ENCODE measurements around the gene MISFA.

The MISFA gene

GRCh38 chr11:18600915-18601569 lies 1.5 kb downstream of the MISFA start:
- Histone ChIP-seq H3K36me3 (ENCODE audit: insufficient read depth, low read length) (0 out of 2 replicates have a peak, but pooled peaks cover 2% of the 10 kb centered on the region), H3K9me3 (ENCODE audit: control insufficient read depth, insufficient read depth, low read length) (no peaks in the 10 kb centered on the region), H3K4me1 (ENCODE audit: insufficient read depth, low read length) (no peaks in the 10 kb centered on the region)

DNA sequence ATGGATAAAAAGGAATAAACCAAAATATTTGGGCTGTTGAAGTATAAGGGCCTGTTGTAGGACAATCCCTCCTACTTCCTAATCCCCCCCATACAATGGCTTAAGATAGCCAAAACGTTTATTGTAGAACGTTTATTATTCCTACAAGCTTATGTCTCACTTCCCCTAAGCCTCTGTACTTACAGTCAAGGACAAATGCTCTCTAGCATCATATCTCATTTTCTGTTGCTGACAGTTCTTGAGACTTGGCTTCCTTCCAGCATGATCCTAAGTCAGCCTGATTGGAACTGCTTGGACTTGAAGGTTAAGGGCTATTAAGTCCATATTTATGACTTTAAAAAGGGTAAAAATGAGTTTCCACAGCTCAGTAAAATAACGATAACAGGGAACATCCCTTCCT lies 8.8 kb downstream of the MISFA start:
- H3K9me3 ChIP-seq (ENCODE audit: control insufficient read depth, insufficient read depth, low read length), result no peaks in the 10 kb centered on the region
- peaks cover 16% of the 10 kb centered on the region for H3K36me3 ChIP-seq (ENCODE audit: insufficient read depth, low read length)
- no peaks in the 10 kb centered on the region for H3K4me1 ChIP-seq (ENCODE audit: insufficient read depth, low read length)
- H3K9ac ChIP-seq (ENCODE audit: low read depth, low read length), result no peak overlapping the region

More at GRCh38 chr11:18600915-18601569, 1.5 kb downstream of the MISFA start:
- no peak overlapping the region for H3K9ac ChIP-seq (ENCODE audit: low read depth, low read length)

DNA sequence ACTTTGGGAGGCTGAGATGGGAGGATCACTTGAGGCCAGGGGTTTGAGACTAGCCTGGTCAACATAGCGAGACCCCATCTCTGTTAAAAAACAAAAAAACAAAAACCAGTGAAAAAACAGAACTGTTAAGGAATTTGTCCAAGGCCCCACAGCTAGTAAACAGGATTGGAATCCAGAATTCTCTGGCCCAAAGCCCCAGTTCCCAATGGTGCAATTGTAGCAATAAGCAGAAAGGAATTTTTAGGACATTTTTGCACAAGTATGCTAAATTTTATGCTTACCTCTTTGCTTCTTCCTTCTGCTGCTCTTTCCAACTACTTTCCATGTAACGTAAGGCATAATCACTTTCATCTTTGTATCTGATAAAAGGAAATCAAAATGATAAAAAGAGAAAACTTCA lies 11.6 kb downstream of the MISFA start:
- Histone ChIP-seq H3K36me3 (ENCODE audit: insufficient read depth, low read length) (peaks cover 27% of the 10 kb centered on the region), H3K9ac (ENCODE audit: low read depth, low read length) (no peak overlapping the region), H3K9me3 (ENCODE audit: control insufficient read depth, insufficient read depth, low read length) (no peaks in the 10 kb centered on the region), H3K4me1 (ENCODE audit: insufficient read depth, low read length) (no peaks in the 10 kb centered on the region)

DNA sequence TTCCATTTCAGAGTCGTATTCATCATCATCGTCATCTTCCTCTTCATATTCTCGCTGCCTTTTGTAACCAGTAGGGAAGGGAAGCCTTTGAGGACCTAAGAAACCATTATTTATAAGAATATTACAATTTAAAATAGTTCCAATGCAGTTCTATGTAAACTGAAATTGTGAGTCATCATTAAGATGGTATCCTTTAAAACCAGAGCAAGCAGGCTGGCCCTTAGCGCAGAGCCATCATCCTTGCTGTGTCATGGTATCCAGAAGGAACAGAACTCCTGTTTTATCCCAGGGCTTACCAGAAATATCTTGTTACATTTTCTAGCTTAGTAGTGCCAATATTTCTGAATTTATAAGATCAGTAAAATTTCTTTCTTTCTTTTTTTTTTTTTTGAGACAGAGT lies 12.8 kb downstream of the MISFA start:
- peaks cover 27% of the 10 kb centered on the region for H3K36me3 ChIP-seq (ENCODE audit: insufficient read depth, low read length)
- no peak overlapping the region for H3K9ac ChIP-seq (ENCODE audit: low read depth, low read length)
- no peaks in the 10 kb centered on the region for H3K4me1 ChIP-seq (ENCODE audit: insufficient read depth, low read length)
- no peaks in the 10 kb centered on the region for H3K9me3 ChIP-seq (ENCODE audit: control insufficient read depth, insufficient read depth, low read length)

GRCh38 chr11:18614667-18615066 lies 15.1 kb downstream of the MISFA start:
- no peaks in the 10 kb centered on the region for H3K9me3 ChIP-seq (ENCODE audit: control insufficient read depth, insufficient read depth, low read length)
- H3K9ac ChIP-seq (ENCODE audit: low read depth, low read length), result no peak overlapping the region
- no peaks in the 10 kb centered on the region for H3K4me1 ChIP-seq (ENCODE audit: insufficient read depth, low read length)
- H3K36me3 ChIP-seq (ENCODE audit: insufficient read depth, low read length), result peaks cover 21% of the 10 kb centered on the region

- no peaks in the 10 kb centered on the region for H3K4me1 ChIP-seq (ENCODE audit: insufficient read depth, low read length)
- peaks cover 19% of the 10 kb centered on the region; the same call in 1 of the 2 replicates for H3K36me3 ChIP-seq (ENCODE audit: insufficient read depth, low read length)
- H3K9me3 ChIP-seq (ENCODE audit: control insufficient read depth, insufficient read depth, low read length), result no peaks in the 10 kb centered on the region
- H3K9ac ChIP-seq (ENCODE audit: low read depth, low read length), result no peak overlapping the region
Measured at GRCh38 chr11:18615628-18616392, 16.2 kb downstream of the MISFA start.

GRCh38 chr11:18617688-18618341 lies 18.2 kb downstream of the MISFA start:
- no peak overlapping the region for H3K9ac ChIP-seq (ENCODE audit: low read depth, low read length)
- H3K4me1 ChIP-seq (ENCODE audit: insufficient read depth, low read length), result no peaks in the 10 kb centered on the region
- H3K36me3 ChIP-seq (ENCODE audit: insufficient read depth, low read length), result peaks cover 14% of the 10 kb centered on the region; the same call in 1 of the 2 replicates
- no peaks in the 10 kb centered on the region for H3K9me3 ChIP-seq (ENCODE audit: control insufficient read depth, insufficient read depth, low read length)

DNA sequence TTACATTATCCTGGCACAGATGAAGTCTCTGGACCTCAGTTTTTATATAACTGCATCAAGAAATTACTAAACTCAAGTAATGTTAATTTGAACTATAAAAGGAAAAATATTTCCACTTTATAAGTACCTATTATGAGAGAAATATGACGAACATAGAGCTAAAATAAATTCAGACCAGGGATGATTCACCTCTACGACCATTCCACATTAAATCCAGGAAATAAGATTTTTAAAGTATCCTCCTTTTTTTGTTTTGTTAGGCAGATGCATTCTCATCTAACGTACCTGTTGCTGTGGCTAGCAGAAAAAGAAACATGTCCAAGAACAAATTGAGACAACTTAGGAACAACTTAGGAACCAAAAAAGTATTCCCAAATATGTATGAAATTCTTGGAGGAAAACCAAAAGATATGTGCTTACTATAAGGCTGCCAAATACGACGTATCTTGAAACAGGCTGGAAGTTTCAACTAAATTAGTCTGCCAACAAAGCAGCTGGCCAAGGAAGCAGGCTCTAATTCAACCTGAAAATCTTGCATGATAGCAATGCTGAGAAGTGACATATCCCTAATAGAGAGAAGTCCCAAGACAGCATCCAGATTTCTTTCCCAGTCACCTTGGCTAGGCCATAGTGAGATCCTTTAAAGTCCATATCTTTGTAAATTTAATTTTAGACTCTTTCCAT lies 18.9 kb downstream of the MISFA start:
- Histone ChIP-seq H3K36me3 (ENCODE audit: insufficient read depth, low read length) (peaks cover 14% of the 10 kb centered on the region; the same call in 1 of the 2 replicates), H3K4me1 (ENCODE audit: insufficient read depth, low read length) (no peaks in the 10 kb centered on the region), H3K9me3 (ENCODE audit: control insufficient read depth, insufficient read depth, low read length) (no peaks in the 10 kb centered on the region), H3K9ac (ENCODE audit: low read depth, low read length) (no peak overlapping the region)

- Histone ChIP-seq H3K9me3 (ENCODE audit: control insufficient read depth, insufficient read depth, low read length) (no peaks in the 10 kb centered on the region), H3K9ac (ENCODE audit: low read depth, low read length) (no peak overlapping the region), H3K36me3 (ENCODE audit: insufficient read depth, low read length) (no peaks in the 10 kb centered on the region), H3K4me1 (ENCODE audit: insufficient read depth, low read length) (no peaks in the 10 kb centered on the region)
Measured at GRCh38 chr11:18623707-18624106, 24.1 kb downstream of the MISFA start.

DNA sequence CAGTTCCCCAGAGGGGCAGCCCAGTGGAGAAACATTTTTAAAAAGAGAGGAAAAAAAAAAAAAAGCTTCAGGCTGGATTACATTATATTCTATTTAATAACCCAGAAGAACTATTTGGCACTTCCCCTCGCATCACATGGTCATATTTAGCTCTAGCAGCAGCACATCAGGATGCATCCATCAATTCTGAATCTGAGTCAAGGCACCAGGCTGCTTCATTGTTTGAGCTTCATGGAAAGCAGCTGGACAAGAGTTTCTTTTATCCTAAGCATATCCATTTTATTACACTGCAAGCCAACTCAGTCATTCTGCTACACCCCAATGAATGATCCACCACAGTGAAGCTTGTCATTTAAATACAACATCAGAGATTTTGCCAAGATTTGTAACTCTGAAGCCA lies 24.6 kb downstream of the MISFA start:
- Histone ChIP-seq H3K36me3 (ENCODE audit: insufficient read depth, low read length) (no peaks in the 10 kb centered on the region), H3K9me3 (ENCODE audit: control insufficient read depth, insufficient read depth, low read length) (no peaks in the 10 kb centered on the region), H3K4me1 (ENCODE audit: insufficient read depth, low read length) (no peaks in the 10 kb centered on the region), H3K9ac (ENCODE audit: low read depth, low read length) (no peak overlapping the region)

- Histone ChIP-seq H3K36me3 (ENCODE audit: insufficient read depth, low read length) (no peaks in the 10 kb centered on the region), H3K4me1 (ENCODE audit: insufficient read depth, low read length) (no peaks in the 10 kb centered on the region), H3K9ac (ENCODE audit: low read depth, low read length) (peak overlapping the region; percentile 89; the same call in 1 of the 2 replicates), H3K9me3 (ENCODE audit: control insufficient read depth, insufficient read depth, low read length) (no peaks in the 10 kb centered on the region)
Measured at GRCh38 chr11:18632841-18633240, 33.3 kb downstream of the MISFA start.

DNA sequence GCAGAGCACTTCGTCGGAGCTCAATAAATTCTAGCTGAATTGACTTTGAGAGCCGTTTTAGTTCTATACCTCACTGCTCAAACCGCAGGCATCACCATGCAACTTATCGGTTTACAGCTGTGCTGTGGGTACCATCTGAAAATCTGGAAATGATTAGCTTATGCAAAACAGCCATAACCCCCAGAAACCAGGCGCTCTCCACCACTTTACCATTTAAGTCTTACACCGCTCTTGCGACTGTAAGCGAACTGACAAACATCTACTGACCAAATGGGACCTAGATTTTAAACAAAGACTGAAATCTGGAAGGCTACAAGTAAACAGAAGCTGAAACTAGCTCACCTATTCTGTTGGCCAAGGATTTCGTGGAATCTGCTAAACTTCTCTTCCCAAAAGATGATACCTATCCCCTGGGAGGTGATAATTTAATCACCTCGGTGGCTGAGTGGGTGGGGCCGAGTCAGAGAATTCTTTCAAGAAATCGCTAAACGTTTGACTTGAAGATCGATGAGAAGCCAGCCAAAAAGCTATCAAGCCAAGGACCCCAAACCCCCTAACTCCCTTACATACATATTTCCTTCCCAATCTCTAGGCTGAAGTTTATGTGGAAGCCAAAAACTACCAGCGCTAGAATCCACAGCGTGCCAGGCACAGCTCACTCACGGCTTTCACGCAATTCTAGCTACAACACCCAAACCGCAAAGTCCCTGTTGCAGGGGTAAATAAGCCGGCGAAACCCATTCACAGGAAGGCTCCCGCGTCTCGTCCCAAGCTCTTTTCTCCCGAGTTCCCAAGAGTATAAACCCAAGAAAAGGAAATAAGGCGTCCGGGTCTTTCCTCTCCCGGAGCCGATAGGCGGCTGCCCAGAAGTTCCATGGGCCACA lies 33.9 kb downstream of the MISFA start:
- Histone ChIP-seq H3K9ac (ENCODE audit: low read depth, low read length) (peak overlapping the region; percentile 89), H3K9me3 (ENCODE audit: control insufficient read depth, insufficient read depth, low read length) (no peaks in the 10 kb centered on the region), H3K4me1 (ENCODE audit: insufficient read depth, low read length) (no peaks in the 10 kb centered on the region), H3K36me3 (ENCODE audit: insufficient read depth, low read length) (no peaks in the 10 kb centered on the region)

- Histone ChIP-seq H3K9ac (ENCODE audit: low read depth, low read length) (peak within 1 kb of the TSS; percentile 89), H3K4me1 (ENCODE audit: insufficient read depth, low read length) (no peaks in the 10 kb centered on the region), H3K36me3 (ENCODE audit: insufficient read depth, low read length) (no peaks in the 10 kb centered on the region), H3K9me3 (ENCODE audit: control insufficient read depth, insufficient read depth, low read length) (no peaks in the 10 kb centered on the region)
Measured at GRCh38 chr11:18634140-18635032, 34.8 kb downstream of the MISFA start, which contains the start of gene SPTY2D1. Gene SPTY2D1 (minus strand): TSS chr11:18634342. CDS start chr11:18634257, 85 bp downstream.
